GM12801 (cell line): Measurements from ENCODE around the gene LYSMD3.

Experiments used
- TF ChIP-seq, protein P1 (sequence below): IDR thresholded peaks from one replicate; pipeline ENCODE4 v1.5.1; 2011; ENCODE audit warnings: control low read depth; ENCODE audit not compliant: insufficient read length; ENCODE audit errors: extremely low read depth

LYSMD3 gene

DNA sequence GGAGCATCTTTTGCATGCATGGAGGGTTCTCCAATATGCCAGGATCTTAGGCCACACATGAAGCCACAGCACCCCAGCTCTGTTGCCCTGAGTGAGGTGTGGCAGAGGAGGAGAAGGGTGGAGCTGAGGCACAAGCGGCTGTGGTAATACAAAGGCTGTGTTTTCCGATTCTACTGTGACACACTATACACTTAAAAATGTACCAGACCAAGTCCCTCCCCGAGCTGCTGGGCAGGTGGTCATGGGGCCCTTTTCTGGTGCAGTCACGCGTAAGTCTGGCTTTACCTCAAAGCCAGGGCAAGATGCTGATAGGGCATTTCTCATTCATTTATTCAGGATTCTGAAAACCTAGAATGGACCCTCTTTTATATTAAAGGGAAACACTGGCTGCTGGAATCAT, 33.0 kb upstream of the LYSMD3 start:
- TF ChIP-seq, protein P1, sequence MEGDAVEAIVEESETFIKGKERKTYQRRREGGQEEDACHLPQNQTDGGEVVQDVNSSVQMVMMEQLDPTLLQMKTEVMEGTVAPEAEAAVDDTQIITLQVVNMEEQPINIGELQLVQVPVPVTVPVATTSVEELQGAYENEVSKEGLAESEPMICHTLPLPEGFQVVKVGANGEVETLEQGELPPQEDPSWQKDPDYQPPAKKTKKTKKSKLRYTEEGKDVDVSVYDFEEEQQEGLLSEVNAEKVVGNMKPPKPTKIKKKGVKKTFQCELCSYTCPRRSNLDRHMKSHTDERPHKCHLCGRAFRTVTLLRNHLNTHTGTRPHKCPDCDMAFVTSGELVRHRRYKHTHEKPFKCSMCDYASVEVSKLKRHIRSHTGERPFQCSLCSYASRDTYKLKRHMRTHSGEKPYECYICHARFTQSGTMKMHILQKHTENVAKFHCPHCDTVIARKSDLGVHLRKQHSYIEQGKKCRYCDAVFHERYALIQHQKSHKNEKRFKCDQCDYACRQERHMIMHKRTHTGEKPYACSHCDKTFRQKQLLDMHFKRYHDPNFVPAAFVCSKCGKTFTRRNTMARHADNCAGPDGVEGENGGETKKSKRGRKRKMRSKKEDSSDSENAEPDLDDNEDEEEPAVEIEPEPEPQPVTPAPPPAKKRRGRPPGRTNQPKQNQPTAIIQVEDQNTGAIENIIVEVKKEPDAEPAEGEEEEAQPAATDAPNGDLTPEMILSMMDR = no peak

DNA sequence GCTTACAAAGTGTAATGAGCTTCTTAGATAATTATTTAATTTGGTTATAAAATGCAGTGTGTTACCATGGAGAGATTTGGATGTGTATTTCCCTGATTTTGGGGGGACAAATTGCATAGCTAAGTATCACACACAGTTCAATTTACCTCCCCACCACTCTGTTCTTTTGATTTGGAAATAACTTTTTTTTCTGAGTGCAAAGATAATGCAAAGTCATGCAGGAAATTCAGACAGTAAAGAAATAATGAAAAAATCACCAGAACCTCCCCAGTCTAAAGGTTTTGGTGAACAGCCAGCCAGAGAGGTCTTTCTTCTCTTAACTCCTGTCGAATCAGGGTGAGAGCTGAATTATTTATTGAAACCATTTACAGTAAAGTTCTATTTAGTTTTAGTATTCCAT, 32.4 kb upstream of the LYSMD3 start:
- TF ChIP-seq, protein P1 = no peak

DNA sequence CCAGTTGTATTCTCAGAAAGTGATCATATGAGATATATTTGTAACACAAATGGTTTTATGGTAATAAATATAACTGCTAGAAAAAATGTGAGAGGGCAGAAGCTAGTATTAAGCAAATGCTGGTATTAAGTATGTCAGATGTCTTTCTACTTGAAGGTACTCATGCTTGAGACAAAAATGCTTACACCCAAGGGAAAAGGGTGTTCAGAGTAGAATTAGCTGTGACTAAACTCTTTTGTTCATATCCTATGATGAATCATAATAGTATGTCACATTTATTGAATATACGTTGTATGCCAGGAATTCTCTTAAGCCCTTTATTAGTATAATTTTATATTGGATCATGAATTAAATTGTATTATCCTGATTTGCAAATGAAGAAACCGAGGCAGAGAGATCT, 31.4 kb upstream of the LYSMD3 start:
- TF ChIP-seq, protein P1 = no peak

DNA sequence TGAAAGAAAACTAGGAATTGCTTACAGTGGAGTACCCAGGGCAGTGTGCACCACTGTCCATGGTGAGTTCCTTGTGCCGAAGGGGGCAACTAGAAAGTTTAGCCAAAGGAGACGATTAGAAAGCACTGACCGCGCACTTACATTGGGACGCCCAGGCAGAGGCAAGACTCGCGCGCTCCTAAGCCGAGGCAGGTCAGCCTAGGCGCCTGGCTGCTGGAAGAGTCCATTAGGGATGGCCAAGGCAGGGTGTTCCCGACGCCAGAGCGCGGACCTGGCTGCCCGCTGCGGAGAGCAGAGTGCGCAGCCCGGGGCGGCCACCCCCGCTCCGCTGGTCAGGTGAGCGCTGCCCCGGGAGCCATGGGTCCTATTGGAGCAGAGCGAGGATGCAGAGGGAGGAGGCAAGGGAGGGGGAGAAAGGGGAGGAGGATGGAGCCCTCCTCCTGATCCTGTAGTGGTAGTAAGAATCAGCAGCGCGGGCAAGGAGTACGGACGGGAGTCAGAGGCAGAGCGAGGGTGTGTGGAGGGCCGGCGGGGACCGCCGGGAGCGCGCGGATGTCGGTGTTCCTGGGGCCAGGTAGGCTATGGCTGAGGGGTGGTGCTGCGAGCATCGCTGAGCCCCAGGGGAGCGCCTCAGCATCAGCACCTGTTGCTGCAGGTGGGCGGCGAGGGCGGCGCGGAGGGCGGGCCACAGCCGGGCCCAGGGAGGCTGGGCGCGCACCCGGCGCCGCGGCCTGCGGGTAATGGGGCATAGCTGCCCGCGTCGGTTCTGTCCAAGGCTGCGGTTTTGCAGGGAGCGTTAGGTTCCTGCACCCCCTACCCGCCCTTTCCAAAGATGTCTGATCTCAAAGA, 29.2 kb upstream of the LYSMD3 start, which contains the start of gene ADGRV1:
Gene ADGRV1, plus strand, starts transcription at position 454 of the 849 bp plus-strand sequence. Its CDS starts 99 bp downstream, at position 553.
- TF ChIP-seq, protein P1 = no peak

DNA sequence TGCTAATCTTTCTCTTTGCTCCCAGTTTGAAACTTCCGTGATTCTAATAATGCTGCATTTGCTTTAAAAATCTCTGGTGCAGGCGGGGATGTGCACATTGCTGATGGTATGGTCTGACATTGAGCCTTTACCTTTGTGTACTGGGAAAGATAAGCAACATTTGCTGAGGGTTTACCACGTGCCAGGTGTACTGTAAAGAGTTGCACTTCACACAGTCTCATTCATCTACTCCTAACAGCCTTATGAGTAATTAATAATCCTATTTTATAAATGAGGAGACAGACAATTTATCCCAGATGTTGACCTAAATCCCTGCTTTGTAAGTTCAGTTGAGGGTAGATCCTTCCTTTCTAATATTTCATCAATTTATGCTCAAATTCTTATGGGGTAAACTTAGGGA, 28.5 kb upstream of the LYSMD3 start:
- TF ChIP-seq, protein P1 = no peak

DNA sequence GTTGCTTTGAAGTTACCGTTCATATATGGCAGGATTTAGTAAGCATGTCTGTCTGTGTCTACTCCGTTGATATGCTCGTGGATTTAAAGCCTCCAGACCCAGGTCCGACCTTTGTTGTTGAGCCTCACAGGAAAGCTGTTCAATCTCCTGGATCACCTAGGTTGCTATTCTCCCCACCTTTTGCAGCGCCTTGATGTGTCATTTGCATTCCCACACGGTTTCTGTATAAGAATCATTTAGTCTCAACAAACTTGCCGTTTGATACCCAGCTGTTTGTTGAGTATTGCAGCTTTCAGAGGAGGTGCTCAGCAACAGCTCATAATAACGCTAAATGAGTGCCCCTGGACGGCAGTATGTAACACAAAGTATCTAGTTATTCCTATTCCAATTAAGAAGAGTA, 28.0 kb upstream of the LYSMD3 start:
- TF ChIP-seq, protein P1 = no peak

DNA sequence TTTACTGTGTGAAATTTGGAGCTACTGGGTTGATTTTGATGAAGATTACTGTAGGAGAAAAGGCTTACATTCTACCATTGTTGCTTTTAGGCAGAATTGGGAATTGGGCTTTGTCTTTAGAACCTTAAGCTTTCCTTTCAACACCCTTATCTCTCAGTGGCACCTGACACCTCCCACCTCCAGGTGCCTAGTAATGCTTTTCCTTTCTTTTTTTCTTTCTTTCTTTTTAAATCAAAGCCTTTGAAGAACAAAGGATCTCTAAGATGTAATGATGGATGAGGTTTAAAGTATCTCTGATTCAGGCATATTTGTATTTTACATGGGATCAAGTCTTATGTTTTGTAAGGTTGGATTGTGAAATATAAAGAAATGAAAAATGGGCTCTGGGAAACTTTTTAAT, 26.3 kb upstream of the LYSMD3 start:
- TF ChIP-seq, protein P1 = no peak
